NCI-H187 treated with DMSO at 0.1 percent for 48 hours (cell line): ENCODE measurements around the gene ZNF57.
"Not testable (repeated sequence)": the region's sequence is repeated elsewhere in the genome, so short reads cannot be mapped to it uniquely, and the experiment has no call there.

Source experiments
- DNase-seq: peaks from one replicate; lab custom pipeline; 2025; lab: John Stamatoyannopoulos, UW

ZNF57 gene

GRCh38 chr19:2896694-2897093 lies 4.0 kb upstream of the ZNF57 start:
- DNase-seq = no peak

GRCh38 chr19:2902590-2903218 lies 2.0 kb downstream of the ZNF57 start:
- no peak for DNase-seq

- DNase-seq = not testable (repeated sequence)
Measured at GRCh38 chr19:2903326-2903725, 2.6 kb downstream of the ZNF57 start.

- no peak for DNase-seq
Measured at GRCh38 chr19:2905918-2906519, 5.3 kb downstream of the ZNF57 start.

GRCh38 chr19:2906631-2907195 lies 6.0 kb downstream of the ZNF57 start:
- DNase-seq = no peak

- DNase-seq = no peak
Measured at GRCh38 chr19:2912306-2912705, 11.6 kb downstream of the ZNF57 start.

- no peak for DNase-seq
Measured at GRCh38 chr19:2917275-2918184, 16.8 kb downstream of the ZNF57 start.

- DNase-seq = no peak
Measured at GRCh38 chr19:2922987-2923386, 22.3 kb downstream of the ZNF57 start.

GRCh38 chr19:2923510-2923909 lies 22.8 kb downstream of the ZNF57 start:
- DNase-seq = no peak

- DNase-seq = no peak
Measured at GRCh38 chr19:2926341-2927031, 25.8 kb downstream of the ZNF57 start.

GRCh38 chr19:2927032-2927430 lies 26.3 kb downstream of the ZNF57 start:
- DNase-seq = no peak

- no peak for DNase-seq
Measured at GRCh38 chr19:2933490-2933910, 32.8 kb downstream of the ZNF57 start.

GRCh38 chr19:2935863-2936262 lies 35.1 kb downstream of the ZNF57 start:
- DNase-seq = not testable (repeated sequence)

GRCh38 chr19:2942928-2943640 lies 42.4 kb downstream of the ZNF57 start:
- DNase-seq = no peak

- no peak for DNase-seq
Measured at GRCh38 chr19:2944403-2944774, 43.7 kb downstream of the ZNF57 start.

- DNase-seq = peak; percentile 98
Measured at GRCh38 chr19:2944775-2945574, 44.2 kb downstream of the ZNF57 start, which contains the start of gene ZNF77. TSS of gene ZNF77 (minus strand) at chr19:2944971. CDS start at chr19:2944840, 131 bp downstream.

GRCh38 chr19:2945575-2946184 lies 45.0 kb downstream of the ZNF57 start:
- no peak for DNase-seq

GRCh38 chr19:2949939-2950285 lies 49.2 kb downstream of the ZNF57 start:
- DNase-seq = no peak

GRCh38 chr19:2950286-2951124 lies 49.8 kb downstream of the ZNF57 start:
- DNase-seq = peak; percentile 88
